Measurements from ENCODE around the gene DYNLRB2. TPM values are rescaled to one million over a fixed set of nuclear protein-coding genes. Genes with fewer than 3 reads are reported as not detected.

The DYNLRB2 gene
- total RNA-seq, 1 donor, result not detected

- no peak overlapping the region for H3K4me3 ChIP-seq (ENCODE audit: insufficient read depth, low read length)
- DNase-seq (ENCODE audit: insufficient read length, low spot score, missing footprints), result no peak
- H3K27ac ChIP-seq (ENCODE audit: low read depth, low read length), result no peak overlapping the region
- TF ChIP-seq, protein P1, sequence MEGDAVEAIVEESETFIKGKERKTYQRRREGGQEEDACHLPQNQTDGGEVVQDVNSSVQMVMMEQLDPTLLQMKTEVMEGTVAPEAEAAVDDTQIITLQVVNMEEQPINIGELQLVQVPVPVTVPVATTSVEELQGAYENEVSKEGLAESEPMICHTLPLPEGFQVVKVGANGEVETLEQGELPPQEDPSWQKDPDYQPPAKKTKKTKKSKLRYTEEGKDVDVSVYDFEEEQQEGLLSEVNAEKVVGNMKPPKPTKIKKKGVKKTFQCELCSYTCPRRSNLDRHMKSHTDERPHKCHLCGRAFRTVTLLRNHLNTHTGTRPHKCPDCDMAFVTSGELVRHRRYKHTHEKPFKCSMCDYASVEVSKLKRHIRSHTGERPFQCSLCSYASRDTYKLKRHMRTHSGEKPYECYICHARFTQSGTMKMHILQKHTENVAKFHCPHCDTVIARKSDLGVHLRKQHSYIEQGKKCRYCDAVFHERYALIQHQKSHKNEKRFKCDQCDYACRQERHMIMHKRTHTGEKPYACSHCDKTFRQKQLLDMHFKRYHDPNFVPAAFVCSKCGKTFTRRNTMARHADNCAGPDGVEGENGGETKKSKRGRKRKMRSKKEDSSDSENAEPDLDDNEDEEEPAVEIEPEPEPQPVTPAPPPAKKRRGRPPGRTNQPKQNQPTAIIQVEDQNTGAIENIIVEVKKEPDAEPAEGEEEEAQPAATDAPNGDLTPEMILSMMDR (IDR thresholded peaks at IDR 0.05; ENCODE audit: extremely low read depth, low read depth, low read length), result no peak
- H4K20me1 ChIP-seq (ENCODE audit: insufficient read depth, low read length), result no peaks in the 10 kb centered on the region
- H3K4me2 ChIP-seq (ENCODE audit: insufficient read depth, low read length), result no peak overlapping the region
- H3K79me2 ChIP-seq (ENCODE audit: insufficient read depth, low read length), result no peaks in the 10 kb centered on the region
- no peak overlapping the region for H2AFZ ChIP-seq (ENCODE audit: low read length)
- no peaks in the 10 kb centered on the region for H3K36me3 ChIP-seq (ENCODE audit: insufficient read depth, low read length)
- peaks cover 8% of the 10 kb centered on the region for H3K4me1 ChIP-seq (ENCODE audit: insufficient read depth, low read length)
- H3K9me3 ChIP-seq (ENCODE audit: low read depth, low read length), result no peaks in the 10 kb centered on the region
- no peaks in the 10 kb centered on the region for H3K27me3 ChIP-seq (ENCODE audit: insufficient read depth, low read length)
Measured at GRCh38 chr16:80585764-80586163, 45.0 kb downstream of the DYNLRB2 start.

DNA sequence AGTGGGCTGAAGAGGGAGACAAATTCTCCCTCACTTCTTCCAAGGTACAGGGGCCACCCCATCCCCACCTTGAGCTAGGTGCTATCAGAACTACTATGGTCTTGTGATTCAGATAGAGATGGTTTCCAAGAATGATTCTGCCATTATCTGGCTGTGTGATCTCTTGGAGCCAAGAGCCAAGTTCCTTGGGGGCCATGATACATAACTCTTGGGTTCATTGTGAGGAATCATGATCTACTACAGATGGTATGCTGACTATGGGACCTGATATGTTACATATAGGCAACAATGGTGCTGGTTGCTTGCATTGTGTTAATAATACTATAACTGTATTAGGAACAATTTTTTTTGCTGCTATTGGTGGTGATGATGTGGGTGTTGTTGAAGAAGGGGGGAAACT, 45.7 kb downstream of the DYNLRB2 start:
- TF ChIP-seq, protein P1 (IDR thresholded peaks at IDR 0.05; ENCODE audit: extremely low read depth, low read depth, low read length), result no peak
- Histone ChIP-seq H4K20me1 (ENCODE audit: insufficient read depth, low read length) (no peaks in the 10 kb centered on the region), H3K79me2 (ENCODE audit: insufficient read depth, low read length) (no peaks in the 10 kb centered on the region), H3K27ac (ENCODE audit: low read depth, low read length) (no peak overlapping the region), H3K4me2 (ENCODE audit: insufficient read depth, low read length) (no peak overlapping the region), H3K27me3 (ENCODE audit: insufficient read depth, low read length) (no peaks in the 10 kb centered on the region), H2AFZ (ENCODE audit: low read length) (no peak overlapping the region), H3K4me3 (ENCODE audit: insufficient read depth, low read length) (no peak overlapping the region), H3K36me3 (ENCODE audit: insufficient read depth, low read length) (no peaks in the 10 kb centered on the region), H3K9me3 (ENCODE audit: low read depth, low read length) (no peaks in the 10 kb centered on the region), H3K4me1 (ENCODE audit: insufficient read depth, low read length) (peaks cover 8% of the 10 kb centered on the region)
- no peak for DNase-seq (ENCODE audit: insufficient read length, low spot score, missing footprints)

- H3K4me3 ChIP-seq (ENCODE audit: insufficient read depth, low read length), result no peak overlapping the region
- no peaks in the 10 kb centered on the region for H3K9me3 ChIP-seq (ENCODE audit: low read depth, low read length)
- no peak overlapping the region for H2AFZ ChIP-seq (ENCODE audit: low read length)
- no peak overlapping the region for H3K4me2 ChIP-seq (ENCODE audit: insufficient read depth, low read length)
- no peaks in the 10 kb centered on the region for H3K27me3 ChIP-seq (ENCODE audit: insufficient read depth, low read length)
- no peak for DNase-seq (ENCODE audit: insufficient read length, low spot score, missing footprints)
- no peaks in the 10 kb centered on the region for H3K36me3 ChIP-seq (ENCODE audit: insufficient read depth, low read length)
- H3K27ac ChIP-seq (ENCODE audit: low read depth, low read length), result no peak overlapping the region
- TF ChIP-seq, protein P1 (IDR thresholded peaks at IDR 0.05; ENCODE audit: extremely low read depth, low read depth, low read length), result no peak
- no peaks in the 10 kb centered on the region for H3K79me2 ChIP-seq (ENCODE audit: insufficient read depth, low read length)
- no peaks in the 10 kb centered on the region for H4K20me1 ChIP-seq (ENCODE audit: insufficient read depth, low read length)
- H3K4me1 ChIP-seq (ENCODE audit: insufficient read depth, low read length), result peaks cover 8% of the 10 kb centered on the region
Measured at GRCh38 chr16:80587071-80587470, 46.3 kb downstream of the DYNLRB2 start.

DNA sequence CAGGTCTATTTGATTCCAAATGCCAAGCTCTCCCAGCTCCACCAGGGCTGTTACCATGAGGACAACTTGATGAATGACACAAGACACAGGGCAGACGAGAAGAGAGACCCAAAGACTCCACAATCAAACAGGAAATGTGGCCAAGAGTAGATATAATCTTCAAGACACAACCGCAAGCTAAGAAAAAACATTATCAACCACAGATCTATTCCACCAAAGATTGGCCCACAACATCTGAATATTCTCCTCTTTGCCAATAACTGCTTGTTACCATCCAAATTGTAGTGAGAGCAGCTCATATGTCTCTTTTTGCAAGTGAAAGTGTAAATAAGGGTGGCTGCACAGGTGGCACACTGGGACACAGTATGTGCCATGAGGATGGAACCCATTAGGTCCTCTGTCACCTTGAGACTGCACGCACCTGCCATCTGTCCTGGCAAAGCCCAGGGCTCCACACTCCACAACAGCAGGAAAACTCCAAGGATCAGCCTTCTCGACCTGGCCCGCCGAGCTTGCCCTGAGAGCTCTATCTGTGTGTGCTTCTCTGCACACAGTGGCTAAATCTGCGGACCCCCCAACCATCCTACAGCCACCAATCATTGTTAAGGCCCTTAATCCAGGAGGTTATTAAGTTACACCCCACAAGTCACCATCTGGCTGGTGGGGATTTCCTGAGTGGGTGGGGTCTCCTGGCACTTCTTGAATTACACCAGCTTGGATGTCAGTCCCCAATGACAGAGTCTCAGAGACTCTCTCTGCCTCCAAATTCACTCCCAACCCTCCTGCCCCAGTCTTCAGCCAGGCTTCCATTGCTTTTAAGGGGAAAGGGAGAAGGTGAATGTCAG, 50.5 kb downstream of the DYNLRB2 start:
- H4K20me1 ChIP-seq (ENCODE audit: insufficient read depth, low read length), result no peaks in the 10 kb centered on the region
- no peaks in the 10 kb centered on the region for H3K36me3 ChIP-seq (ENCODE audit: insufficient read depth, low read length)
- no peaks in the 10 kb centered on the region for H3K27me3 ChIP-seq (ENCODE audit: insufficient read depth, low read length)
- H3K79me2 ChIP-seq (ENCODE audit: insufficient read depth, low read length), result no peaks in the 10 kb centered on the region
- no peak overlapping the region for H3K27ac ChIP-seq (ENCODE audit: low read depth, low read length)
- no peaks in the 10 kb centered on the region for H3K4me1 ChIP-seq (ENCODE audit: insufficient read depth, low read length)
- TF ChIP-seq, protein P1 (IDR thresholded peaks at IDR 0.05; ENCODE audit: extremely low read depth, low read depth, low read length), result no peak
- DNase-seq (ENCODE audit: insufficient read length, low spot score, missing footprints), result no peak
- H3K9me3 ChIP-seq (ENCODE audit: low read depth, low read length), result no peaks in the 10 kb centered on the region
- H3K4me3 ChIP-seq (ENCODE audit: insufficient read depth, low read length), result no peak overlapping the region
- no peak overlapping the region for H2AFZ ChIP-seq (ENCODE audit: low read length)
- no peak overlapping the region for H3K4me2 ChIP-seq (ENCODE audit: insufficient read depth, low read length)
